Measurements from ENCODE around the gene CLDN16. TPM values are rescaled to one million over a fixed set of nuclear protein-coding genes. Genes with fewer than 3 reads are reported as not detected.

The CLDN16 gene
- total RNA-seq, 4 donors from 2014 or later = 0.38 to 0.64 TPM; not detected in 2

- DNase-seq = no peak
- TF ChIP-seq CTCF (IDR thresholded peaks at IDR 0.05) (no peak), POLR2A (IDR thresholded peaks at IDR 0.05) (no peak)
- H3K27me3 ChIP-seq = no peaks in the 10 kb centered on the region
- no peak overlapping the region for H3K4me3 ChIP-seq
- intact Hi-C loops (cut with DNase I) = no loop called here
- no peaks in the 10 kb centered on the region for H3K4me1 ChIP-seq
- H3K36me3 ChIP-seq = no peaks in the 10 kb centered on the region
- no peaks in the 10 kb centered on the region for H3K9me3 ChIP-seq
- H3K27ac ChIP-seq = no peak overlapping the region
- 51 to 59% methylated on average over 2 of the region's 2 CpGs for WGBS, 2 donors
Measured at GRCh38 chr3:190424108-190424477, 36.1 kb downstream of the CLDN16 start.

GRCh38 chr3:190424478-190425439, 36.8 kb downstream of the CLDN16 start:
- TF ChIP-seq POLR2A (IDR thresholded peaks at IDR 0.05) (no peak), CTCF (IDR thresholded peaks at IDR 0.05) (peak in 5 of 6 experiments; percentile 60 to 76 (median 62))

GRCh38 chr3:190425833-190426232, 37.9 kb downstream of the CLDN16 start:
- intact Hi-C loops (cut with DNase I) = no loop called here
- WGBS, 2 donors = 95 to 97% methylated on average over 1 of the region's 1 CpG
- H3K36me3 ChIP-seq = no peaks in the 10 kb centered on the region
- H3K9me3 ChIP-seq = no peaks in the 10 kb centered on the region
- no peaks in the 10 kb centered on the region for H3K4me1 ChIP-seq
- TF ChIP-seq POLR2A (IDR thresholded peaks at IDR 0.05) = no peak
- no peak for TF ChIP-seq CTCF (IDR thresholded peaks at IDR 0.05)
- no peak overlapping the region for H3K27ac ChIP-seq
- DNase-seq = no peak
- H3K27me3 ChIP-seq = no peaks in the 10 kb centered on the region
- no peak overlapping the region for H3K4me3 ChIP-seq

More at GRCh38 chr3:190424478-190425439, 36.8 kb downstream of the CLDN16 start:
- no peak overlapping the region for H3K4me3 ChIP-seq
- no peaks in the 10 kb centered on the region for H3K27me3 ChIP-seq
- no peaks in the 10 kb centered on the region for H3K9me3 ChIP-seq
- no peak overlapping the region for H3K27ac ChIP-seq
- no peaks in the 10 kb centered on the region for H3K4me1 ChIP-seq
- DNase-seq = no peak
- no peaks in the 10 kb centered on the region for H3K36me3 ChIP-seq
- intact Hi-C loops (cut with DNase I) = no loop called here
- WGBS, 2 donors = 26 to 32% methylated on average over 15 to 16 of the region's 16 CpGs

- H3K4me1 ChIP-seq = no peaks in the 10 kb centered on the region
- intact Hi-C loops (cut with DNase I) = no loop called here
- DNase-seq = no peak
Measured at GRCh38 chr3:190426806-190427507, 39.0 kb downstream of the CLDN16 start.

More at GRCh38 chr3:190426806-190427507, 39.0 kb downstream of the CLDN16 start:
- Histone ChIP-seq H3K9me3 (no peaks in the 10 kb centered on the region), H3K27me3 (no peaks in the 10 kb centered on the region), H3K4me3 (no peak overlapping the region), H3K27ac (no peak overlapping the region), H3K36me3 (no peaks in the 10 kb centered on the region)
- WGBS, 2 donors = 87% methylated on average over 6 of the region's 6 CpGs
- TF ChIP-seq CTCF (IDR thresholded peaks at IDR 0.05) (no peak), POLR2A (IDR thresholded peaks at IDR 0.05) (no peak)
